Measurements from ENCODE around the gene ACTN4. TPM values are rescaled to one million over a fixed set of nuclear protein-coding genes. Genes with fewer than 3 reads are reported as not detected.
A peak's percentile ranks its signal among the peaks of the same experiment; 100 is the strongest.
"Not testable (repeated sequence)": the region's sequence is repeated elsewhere in the genome, so short reads cannot be mapped to it uniquely, and the experiment has no call there.

ACTN4 gene
- total RNA-seq, 2 donors from 2014 or later, result 1,019 to 1,060 TPM

DNA sequence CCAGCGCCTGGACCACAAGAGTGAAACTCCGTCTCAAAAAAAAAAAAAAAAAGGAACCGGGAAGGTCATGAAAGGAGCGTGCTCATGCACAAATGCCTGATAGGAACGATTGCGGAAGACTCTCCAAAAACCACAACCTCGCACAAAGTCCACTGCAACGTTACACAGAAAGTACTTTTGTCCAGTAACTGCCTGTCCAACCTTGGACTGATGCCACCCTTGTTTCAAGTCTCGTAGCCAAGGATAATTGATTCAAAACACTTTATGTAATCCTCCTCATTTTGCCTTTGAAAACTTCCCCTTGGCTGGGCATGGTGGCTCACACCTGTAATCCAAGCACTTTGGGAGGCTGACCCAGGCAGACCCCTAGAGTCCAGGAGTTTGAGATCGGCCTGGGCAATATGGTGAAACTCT is 112.1 kb downstream of the ACTN4 start:
- Histone ChIP-seq H3K4me3 (no peak overlapping the region), H3K4me1 (no peaks in the 10 kb centered on the region), H3K27ac (peak overlapping the region; percentile 50), H3K9ac (ENCODE audit: low read depth in 2 of 2, low read length in 2 of 2) (peak overlapping the region in 1 of 2 donors; percentile 12), H3K36me3 (no peaks in the 10 kb centered on the region), H3K9me3 (no peaks in the 10 kb centered on the region), H3K27me3 (no peaks in the 10 kb centered on the region)
- peak; percentile 59 for DNase-seq
- intact Hi-C loops (cut with DNase I), result no loop called here
- TF ChIP-seq CTCF (IDR thresholded peaks at IDR 0.05), result no peak

- H3K36me3 ChIP-seq; H3K4me1 ChIP-seq; intact Hi-C loops (cut with DNase I); H3K4me3 ChIP-seq; H3K9me3 ChIP-seq; DNase-seq; H3K27ac ChIP-seq; H3K27me3 ChIP-seq; H3K9ac ChIP-seq (ENCODE audit: low read depth in 2 of 2, low read length in 2 of 2): not testable (repeated sequence)
Measured at GRCh38 chr19:38760805-38761517, 113.5 kb downstream of the ACTN4 start.

- H3K27me3 ChIP-seq; H3K27ac ChIP-seq; H3K9me3 ChIP-seq; H3K4me1 ChIP-seq; intact Hi-C loops (cut with DNase I); DNase-seq; H3K36me3 ChIP-seq; H3K9ac ChIP-seq (ENCODE audit: low read depth in 2 of 2, low read length in 2 of 2); H3K4me3 ChIP-seq: not testable (repeated sequence)
Measured at GRCh38 chr19:38761884-38762389, 114.5 kb downstream of the ACTN4 start.

DNA sequence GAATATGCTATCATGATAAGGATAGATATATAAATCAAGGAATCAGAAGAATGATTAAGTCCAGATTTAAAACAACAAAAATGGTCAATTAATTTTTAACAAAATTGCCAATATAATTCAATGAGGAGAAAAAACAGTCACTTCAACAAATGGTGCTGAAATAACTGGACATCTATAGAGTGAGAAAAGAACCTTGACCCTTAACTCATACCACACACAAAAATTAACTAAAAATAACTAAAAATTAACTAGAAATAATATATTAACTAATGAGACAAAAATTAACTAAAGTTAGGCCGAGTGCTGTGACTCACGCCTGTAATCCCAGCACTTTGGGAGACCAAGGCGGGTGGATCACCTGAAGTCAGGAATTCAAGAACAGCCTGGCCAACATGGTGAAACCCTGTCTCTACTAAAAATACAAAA is 116.4 kb downstream of the ACTN4 start:
- Histone ChIP-seq H3K27me3 (no peaks in the 10 kb centered on the region), H3K27ac (no peak overlapping the region), H3K9me3 (no peaks in the 10 kb centered on the region), H3K4me3 (no peak overlapping the region), H3K4me1 (no peaks in the 10 kb centered on the region), H3K36me3 (no peaks in the 10 kb centered on the region), H3K9ac (ENCODE audit: low read depth in 2 of 2, low read length in 2 of 2) (no peak overlapping the region)
- no peak for DNase-seq
- no peak for TF ChIP-seq CTCF (IDR thresholded peaks at IDR 0.05)
- intact Hi-C loops (cut with DNase I), result no loop called here

- no peaks in the 10 kb centered on the region for H3K36me3 ChIP-seq
- no peak for TF ChIP-seq CTCF (IDR thresholded peaks at IDR 0.05)
- no peak overlapping the region for H3K9ac ChIP-seq (ENCODE audit: low read depth in 2 of 2, low read length in 2 of 2)
- H3K4me1 ChIP-seq, result no peaks in the 10 kb centered on the region
- no peaks in the 10 kb centered on the region for H3K9me3 ChIP-seq
- H3K27ac ChIP-seq, result no peak overlapping the region
- no peak overlapping the region for H3K4me3 ChIP-seq
- no peak for DNase-seq
- intact Hi-C loops (cut with DNase I), result no loop called here
- no peaks in the 10 kb centered on the region for H3K27me3 ChIP-seq
Measured at GRCh38 chr19:38765214-38765613, 117.8 kb downstream of the ACTN4 start.

DNA sequence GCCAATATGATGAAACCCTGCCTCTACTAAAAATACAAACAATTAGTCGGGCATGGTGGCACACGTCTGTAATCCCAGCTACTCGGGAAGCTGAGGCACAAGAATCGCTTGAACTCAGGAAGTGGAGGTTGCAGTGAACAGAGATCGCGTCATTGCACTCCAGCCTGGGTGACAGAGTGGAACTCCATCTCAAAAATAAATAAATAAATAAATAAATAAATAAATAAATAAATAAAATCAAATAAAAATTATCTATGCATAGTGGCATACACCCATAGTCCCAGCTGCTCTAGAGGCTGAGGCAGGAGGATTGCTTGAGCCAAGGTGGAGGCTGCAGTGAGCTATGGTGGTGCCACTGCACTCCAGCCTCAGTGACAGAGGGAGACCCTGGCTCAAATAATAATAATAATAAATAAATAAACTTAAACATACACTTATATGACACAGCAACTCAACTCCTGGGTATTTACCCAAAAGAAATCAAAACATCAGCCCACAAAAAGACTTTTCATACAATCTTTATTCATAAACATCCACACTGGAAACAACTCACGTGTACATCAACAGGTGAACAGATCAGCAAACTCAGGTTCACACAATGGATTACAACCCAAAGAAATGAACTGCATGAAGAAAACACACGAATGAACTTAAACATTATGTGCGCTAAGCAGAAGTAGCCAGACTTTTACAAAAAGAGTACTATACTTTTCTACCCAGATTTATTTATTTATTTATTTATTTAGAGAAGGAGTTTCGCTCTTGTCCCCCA is 119.0 kb downstream of the ACTN4 start:
- no peaks in the 10 kb centered on the region for H3K36me3 ChIP-seq
- H3K4me1 ChIP-seq, result no peaks in the 10 kb centered on the region
- no peak for TF ChIP-seq CTCF (IDR thresholded peaks at IDR 0.05)
- no peak overlapping the region for H3K9ac ChIP-seq (ENCODE audit: low read depth in 2 of 2, low read length in 2 of 2)
- intact Hi-C loops (cut with DNase I), result no loop called here
- DNase-seq, result no peak
- no peaks in the 10 kb centered on the region for H3K27me3 ChIP-seq
- no peak overlapping the region for H3K27ac ChIP-seq
- H3K9me3 ChIP-seq, result no peaks in the 10 kb centered on the region
- no peak overlapping the region for H3K4me3 ChIP-seq
